GM12892 (cell line): ENCODE data around the gene LGMN.
A peak's percentile ranks its signal among the peaks of the same experiment; 100 is the strongest.

ENCODE experiments used
- POLR2A ChIP-seq: IDR thresholded peaks from 2 replicates; pipeline ENCODE4 v1.6.1; 2011; ENCODE audit warnings: low read depth, low read length, control low read depth
- POLR2AphosphoS5 ChIP-seq: IDR thresholded peaks from 2 replicates; pipeline ENCODE4 v1.6.1; 2011; ENCODE audit warnings: low read depth, low read length, control low read depth
- TAF1 ChIP-seq: IDR thresholded peaks from 2 replicates; pipeline ENCODE4 v1.6.1; 2011; ENCODE audit warnings: low read depth, mild to moderate bottlenecking, control low read depth, low read length, borderline replicate concordance

GRCh38 chr14:92748259-92749016, at the start of gene LGMN:
- TF ChIP-seq POLR2AphosphoS5: peak; percentile 95
- TF ChIP-seq POLR2A: peak; percentile 95; the same call in 1 of the 2 replicates
- peak; percentile 87 for TF ChIP-seq TAF1
